Measurements from ENCODE around the gene EXOC3L4.

The EXOC3L4 gene

DNA sequence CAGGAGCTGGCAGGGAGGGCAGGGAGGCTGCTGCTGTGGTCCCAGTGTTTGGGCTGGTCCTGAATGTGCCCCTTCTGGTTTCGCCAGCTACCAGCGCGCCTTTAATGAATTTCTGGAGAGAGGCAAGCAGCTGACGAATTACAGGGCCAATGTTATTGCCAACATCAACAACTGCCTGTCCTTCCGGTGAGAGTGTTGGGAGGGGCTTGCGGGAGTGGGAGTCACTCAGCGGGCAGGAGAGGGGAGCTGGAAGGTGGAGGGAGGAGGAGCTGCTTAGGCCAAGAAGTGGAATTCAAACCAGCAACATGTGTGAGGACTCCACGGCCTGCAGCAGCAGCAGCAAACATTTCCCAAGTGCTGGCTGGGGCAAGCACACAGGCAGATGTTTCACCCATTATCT is 36.4 kb downstream of the EXOC3L4 start (continued):
- TF ChIP-seq ZBTB44 (tag by site-specific recombination; IDR thresholded peaks at IDR 0.05) (no peak), GLI2 (tag by site-specific recombination; IDR thresholded peaks at IDR 0.05; ENCODE audit: borderline replicate concordance, low read depth) (no peak), ZSCAN30 (tag by site-specific recombination; IDR thresholded peaks at IDR 0.05) (no peak), ZNF132 (tag by site-specific recombination; IDR thresholded peaks at IDR 0.05; ENCODE audit: borderline replicate concordance) (no peak), KLF10 (tag by site-specific recombination; IDR thresholded peaks at IDR 0.05) (no peak), ZNF211 (tag by site-specific recombination; IDR thresholded peaks at IDR 0.05; ENCODE audit: low read depth) (no peak), GLIS1 (tag by site-specific recombination; IDR thresholded peaks at IDR 0.05) (no peak; the same call in 1 of the 2 replicates), ZNF76 (tag by site-specific recombination; IDR thresholded peaks at IDR 0.05; ENCODE audit: borderline replicate concordance, low read depth) (no peak), INSM2 (tag by site-specific recombination; IDR thresholded peaks at IDR 0.05) (no peak), ZNF133 (tag by site-specific recombination; IDR thresholded peaks at IDR 0.05) (no peak), ZNF629 (tag by site-specific recombination; IDR thresholded peaks at IDR 0.05) (peak; percentile 52; the same call in 1 of the 2 replicates), ZBTB49 (tag by site-specific recombination; IDR thresholded peaks at IDR 0.05; ENCODE audit: low read depth) (no peak), REST (tag by site-specific recombination; IDR thresholded peaks at IDR 0.05) (no peak), ZNF335 (tag by site-specific recombination; conservative IDR thresholded peaks at IDR 0.05) (peak; percentile 68), PBX3 (CRISPR knock-in tag; IDR thresholded peaks at IDR 0.05) (no peak), ZNF513 (tag by site-specific recombination; IDR thresholded peaks at IDR 0.05) (no peak), ZNF596 (tag by site-specific recombination; IDR thresholded peaks at IDR 0.05) (no peak)
- TF ChIP-seq, protein P1, sequence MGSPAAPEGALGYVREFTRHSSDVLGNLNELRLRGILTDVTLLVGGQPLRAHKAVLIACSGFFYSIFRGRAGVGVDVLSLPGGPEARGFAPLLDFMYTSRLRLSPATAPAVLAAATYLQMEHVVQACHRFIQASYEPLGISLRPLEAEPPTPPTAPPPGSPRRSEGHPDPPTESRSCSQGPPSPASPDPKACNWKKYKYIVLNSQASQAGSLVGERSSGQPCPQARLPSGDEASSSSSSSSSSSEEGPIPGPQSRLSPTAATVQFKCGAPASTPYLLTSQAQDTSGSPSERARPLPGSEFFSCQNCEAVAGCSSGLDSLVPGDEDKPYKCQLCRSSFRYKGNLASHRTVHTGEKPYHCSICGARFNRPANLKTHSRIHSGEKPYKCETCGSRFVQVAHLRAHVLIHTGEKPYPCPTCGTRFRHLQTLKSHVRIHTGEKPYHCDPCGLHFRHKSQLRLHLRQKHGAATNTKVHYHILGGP (tag by site-specific recombination; IDR thresholded peaks at IDR 0.05) = no peak
- TF ChIP-seq, protein P2, sequence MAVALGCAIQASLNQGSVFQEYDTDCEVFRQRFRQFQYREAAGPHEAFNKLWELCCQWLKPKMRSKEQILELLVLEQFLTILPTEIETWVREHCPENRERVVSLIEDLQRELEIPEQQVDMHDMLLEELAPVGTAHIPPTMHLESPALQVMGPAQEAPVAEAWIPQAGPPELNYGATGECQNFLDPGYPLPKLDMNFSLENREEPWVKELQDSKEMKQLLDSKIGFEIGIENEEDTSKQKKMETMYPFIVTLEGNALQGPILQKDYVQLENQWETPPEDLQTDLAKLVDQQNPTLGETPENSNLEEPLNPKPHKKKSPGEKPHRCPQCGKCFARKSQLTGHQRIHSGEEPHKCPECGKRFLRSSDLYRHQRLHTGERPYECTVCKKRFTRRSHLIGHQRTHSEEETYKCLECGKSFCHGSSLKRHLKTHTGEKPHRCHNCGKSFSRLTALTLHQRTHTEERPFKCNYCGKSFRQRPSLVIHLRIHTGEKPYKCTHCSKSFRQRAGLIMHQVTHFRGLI (tag by site-specific recombination; IDR thresholded peaks at IDR 0.05) = no peak
- TF ChIP-seq, protein P3, sequence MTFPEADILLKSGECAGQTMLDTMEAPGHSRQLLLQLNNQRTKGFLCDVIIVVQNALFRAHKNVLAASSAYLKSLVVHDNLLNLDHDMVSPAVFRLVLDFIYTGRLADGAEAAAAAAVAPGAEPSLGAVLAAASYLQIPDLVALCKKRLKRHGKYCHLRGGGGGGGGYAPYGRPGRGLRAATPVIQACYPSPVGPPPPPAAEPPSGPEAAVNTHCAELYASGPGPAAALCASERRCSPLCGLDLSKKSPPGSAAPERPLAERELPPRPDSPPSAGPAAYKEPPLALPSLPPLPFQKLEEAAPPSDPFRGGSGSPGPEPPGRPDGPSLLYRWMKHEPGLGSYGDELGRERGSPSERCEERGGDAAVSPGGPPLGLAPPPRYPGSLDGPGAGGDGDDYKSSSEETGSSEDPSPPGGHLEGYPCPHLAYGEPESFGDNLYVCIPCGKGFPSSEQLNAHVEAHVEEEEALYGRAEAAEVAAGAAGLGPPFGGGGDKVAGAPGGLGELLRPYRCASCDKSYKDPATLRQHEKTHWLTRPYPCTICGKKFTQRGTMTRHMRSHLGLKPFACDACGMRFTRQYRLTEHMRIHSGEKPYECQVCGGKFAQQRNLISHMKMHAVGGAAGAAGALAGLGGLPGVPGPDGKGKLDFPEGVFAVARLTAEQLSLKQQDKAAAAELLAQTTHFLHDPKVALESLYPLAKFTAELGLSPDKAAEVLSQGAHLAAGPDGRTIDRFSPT (tag by site-specific recombination; IDR thresholded peaks at IDR 0.05) = no peak
